Subcutaneous abdominal adipose tissue (tissue), 5 donors: ENCODE measurements around the gene BIK.

Experiments
- H3K27ac ChIP-seq: one replicate; pipeline ENCODE4 v1.7.0; 2013; ENCODE audit warnings: low read depth, mild to moderate bottlenecking, inconsistent platforms, low read length, moderate library complexity
- H3K27me3 ChIP-seq, 5 donors: one replicate each; pipeline ENCODE4 v1.7.0; 2013; ENCODE audit warnings: low read length in 5 of 5, inconsistent platforms in 1 of 5; ENCODE audit not compliant: control insufficient read depth in 5 of 5, insufficient read depth in 4 of 5
- H3K36me3 ChIP-seq, 5 donors: one replicate each; pipeline ENCODE4 v1.7.0; 2013; ENCODE audit warnings: low read length in 5 of 5; ENCODE audit not compliant: control insufficient read depth in 5 of 5, insufficient read depth in 5 of 5
- H3K4me1 ChIP-seq, 5 donors: one replicate each; pipeline ENCODE4 v1.7.0; 2013; ENCODE audit warnings: low read length in 5 of 5, mild to moderate bottlenecking in 3 of 5, moderate library complexity in 1 of 5; ENCODE audit not compliant: control insufficient read depth in 5 of 5, insufficient read depth in 5 of 5
- H3K4me3 ChIP-seq, 5 donors: one replicate each; pipeline ENCODE4 v1.7.0; 2013; ENCODE audit warnings: low read length in 5 of 5, low read depth in 1 of 5
- H3K9ac ChIP-seq, 5 donors: one replicate each; pipeline ENCODE4 v1.7.0; 2013; ENCODE audit warnings: low read length in 5 of 5, mild to moderate bottlenecking in 4 of 5, moderate library complexity in 3 of 5
- H3K9me3 ChIP-seq, 5 donors: one replicate each; pipeline ENCODE4 v1.7.0; 2013; ENCODE audit warnings: low read length in 5 of 5; ENCODE audit not compliant: control insufficient read depth in 5 of 5
- donor health status: healthy.
- donor health status: healthy.
- donor health status: healthy.
- donor health status: healthy.
- donor health status: healthy.

The BIK gene

DNA sequence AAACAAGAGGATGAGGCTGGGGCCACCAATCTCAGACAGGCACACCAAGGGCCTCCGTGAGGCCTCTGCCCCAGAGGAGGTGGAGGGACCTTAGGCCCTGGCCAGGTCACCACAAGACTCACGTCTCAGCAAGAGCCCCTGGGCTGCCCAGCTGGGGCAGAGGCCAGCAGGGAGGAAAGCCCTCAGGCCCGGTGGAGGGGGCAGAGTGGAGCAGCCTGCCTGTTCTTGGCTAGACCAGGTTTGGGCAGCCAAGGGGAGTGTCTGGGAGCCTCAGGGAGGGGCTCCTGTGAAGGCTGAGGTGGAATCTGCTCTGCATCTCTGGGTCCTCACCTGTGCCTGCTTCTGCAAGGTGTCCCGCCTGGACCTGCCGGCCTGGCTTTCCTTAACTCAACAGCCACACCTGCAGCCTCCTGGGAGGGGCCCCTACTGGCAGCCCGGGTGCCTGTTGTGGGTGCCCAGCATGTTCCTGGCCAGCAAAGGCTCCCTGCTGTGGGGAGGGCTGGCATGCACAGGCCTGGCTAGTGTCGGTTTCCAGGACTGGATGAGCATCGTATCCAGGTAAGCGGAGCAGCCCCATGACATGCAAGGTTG is 64.5 kb downstream of the BIK start:
- H3K4me3 ChIP-seq, result no peak overlapping the region
- H3K9me3 ChIP-seq, result no peaks in the 10 kb centered on the region
- H3K9ac ChIP-seq, result no peak overlapping the region
- H3K27ac ChIP-seq, result no peak overlapping the region
- H3K27me3 ChIP-seq, result no peaks in the 10 kb centered on the region
- peaks cover 0 to 82% (median 63%) of the 10 kb centered on the region in 5 donors for H3K36me3 ChIP-seq
- peaks cover 0 to 9% (median 2%) of the 10 kb centered on the region in 5 donors for H3K4me1 ChIP-seq

DNA sequence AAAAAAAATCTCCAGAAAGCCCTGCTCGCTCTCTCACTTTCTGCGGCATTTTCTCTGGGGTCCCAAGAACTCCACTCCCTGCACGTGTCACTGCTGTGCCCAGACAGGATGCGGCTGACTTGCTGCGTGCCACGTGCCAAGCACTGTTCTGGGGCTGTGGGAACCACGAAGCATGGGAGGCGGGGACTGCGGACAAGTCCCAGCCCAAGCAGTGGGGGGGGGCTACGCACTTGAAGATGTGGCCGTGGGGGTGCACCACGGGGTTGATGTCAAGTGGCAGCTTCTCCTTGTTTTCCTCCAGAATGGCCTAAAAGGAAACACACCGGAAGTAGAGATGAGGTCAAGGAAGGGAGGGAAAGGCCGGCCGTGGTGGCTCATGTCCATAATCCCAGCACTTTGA is 65.5 kb downstream of the BIK start:
- H3K9me3 ChIP-seq, result no peaks in the 10 kb centered on the region
- H3K4me1 ChIP-seq, result peaks cover 0 to 7% (median 0%) of the 10 kb centered on the region in 5 donors
- H3K36me3 ChIP-seq, result peaks cover 0 to 82% (median 58%) of the 10 kb centered on the region in 5 donors
- H3K4me3 ChIP-seq, result no peak overlapping the region
- H3K27ac ChIP-seq, result no peak overlapping the region
- H3K9ac ChIP-seq, result no peak overlapping the region
- no peaks in the 10 kb centered on the region for H3K27me3 ChIP-seq

DNA sequence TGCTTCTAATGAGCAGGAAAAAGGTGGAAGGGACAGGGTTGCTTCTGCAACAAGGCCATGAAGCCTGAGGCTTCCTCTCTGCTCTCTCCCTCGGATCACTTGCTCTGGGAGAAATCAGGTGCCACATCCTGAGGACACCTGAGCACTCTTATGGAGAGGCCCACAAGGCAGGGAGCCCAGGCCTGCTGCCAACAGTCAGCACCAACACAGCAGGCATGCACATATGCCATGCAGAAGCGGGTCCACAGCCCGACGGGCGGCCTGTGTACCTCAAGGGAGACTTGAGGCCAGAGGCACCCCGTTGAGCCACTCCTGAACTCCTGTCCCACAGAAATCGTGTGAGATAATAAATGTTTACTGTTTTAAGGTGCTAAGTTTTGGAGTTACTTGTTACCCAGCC is 66.9 kb downstream of the BIK start:
- no peaks in the 10 kb centered on the region for H3K27me3 ChIP-seq

More for the DNA sequence above, 66.9 kb downstream of the BIK start:
- no peaks in the 10 kb centered on the region for H3K9me3 ChIP-seq
- no peak overlapping the region for H3K4me3 ChIP-seq
- peaks cover 0 to 4% (median 0%) of the 10 kb centered on the region in 5 donors for H3K4me1 ChIP-seq
- H3K27ac ChIP-seq, result no peak overlapping the region
- H3K36me3 ChIP-seq, result peaks cover 0 to 72% (median 47%) of the 10 kb centered on the region in 5 donors
- H3K9ac ChIP-seq, result no peak overlapping the region
